NCI-H2029 (cell line): ENCODE measurements around the gene FAM76A.
"Not testable (repeated sequence)": the region's sequence is repeated elsewhere in the genome, so short reads cannot be mapped to it uniquely, and the experiment has no call there.

Source experiments
- DNase-seq: peaks from one replicate; lab custom pipeline; 2025; lab: John Stamatoyannopoulos, UW

Gene FAM76A

GRCh38 chr1:27724961-27725373, 794 bp upstream of the FAM76A start:
- peak; percentile 81 for DNase-seq

- no peak for DNase-seq
These were observed 648 bp downstream of the FAM76A start for GRCh38 chr1:27726173-27727044.

- DNase-seq, result no peak
These were observed 1.4 kb downstream of the FAM76A start for GRCh38 chr1:27727126-27727525.

- DNase-seq, result no peak
These were observed 10.5 kb downstream of the FAM76A start for GRCh38 chr1:27736252-27736651.

- no peak for DNase-seq
These were observed 15.4 kb downstream of the FAM76A start for GRCh38 chr1:27741121-27741520.

- no peak for DNase-seq
These were observed 18.8 kb downstream of the FAM76A start for GRCh38 chr1:27744556-27744955.

- DNase-seq, result no peak
These were observed 19.7 kb downstream of the FAM76A start for GRCh38 chr1:27745466-27745865.

- DNase-seq, result no peak
These were observed 26.6 kb downstream of the FAM76A start for GRCh38 chr1:27752360-27752759.

- DNase-seq, result no peak
These were observed 29.5 kb downstream of the FAM76A start for GRCh38 chr1:27755286-27755685.

- DNase-seq, result no peak
These were observed 30.1 kb downstream of the FAM76A start for GRCh38 chr1:27755865-27756264.

- DNase-seq, result no peak
These were observed 33.5 kb downstream of the FAM76A start for GRCh38 chr1:27759236-27759635.

GRCh38 chr1:27760426-27760825, 34.7 kb downstream of the FAM76A start:
- no peak for DNase-seq

- no peak for DNase-seq
These were observed 36.3 kb downstream of the FAM76A start for GRCh38 chr1:27762033-27762432.

GRCh38 chr1:27763358-27763757, 37.6 kb downstream of the FAM76A start:
- DNase-seq, result peak; percentile 12

GRCh38 chr1:27770293-27770830, 44.6 kb downstream of the FAM76A start:
- no peak for DNase-seq

- no peak for DNase-seq
These were observed 46.5 kb downstream of the FAM76A start for GRCh38 chr1:27772036-27772931.

GRCh38 chr1:27772932-27773825, 47.4 kb downstream of the FAM76A start, which contains the start of gene STX12:
Gene STX12 (plus strand): TSS chr1:27773219. CDS start chr1:27773308, 89 bp downstream.
- peak; percentile 95 for DNase-seq

GRCh38 chr1:27773826-27774445, 48.2 kb downstream of the FAM76A start:
- DNase-seq, result no peak

GRCh38 chr1:27774654-27775053, 48.9 kb downstream of the FAM76A start:
- no peak for DNase-seq

- DNase-seq, result not testable (repeated sequence)
These were observed 49.6 kb downstream of the FAM76A start for GRCh38 chr1:27775336-27775735.

- not testable (repeated sequence) for DNase-seq
These were observed 50.5 kb downstream of the FAM76A start for GRCh38 chr1:27776276-27776675.
